AG04449 (cell line): ENCODE data around the gene CPOX.

Source experiments
- CTCF ChIA-PET: fragments of 350-600 bp; formaldehyde crosslinking; extraction: SDS; loops from one replicate; lab custom pipeline; 2021; ENCODE audit warnings: antibody characterized with exemption; lab: Yijun Ruan, JAX
- POLR2A ChIA-PET: fragments of 400-600, 350-600 bp; formaldehyde crosslinking; extraction: SDS; loops from one replicate; lab custom pipeline; 2020; ENCODE audit warnings: antibody characterized with exemption, inconsistent platforms; lab: Yijun Ruan, JAX
- DNase-seq: peaks from one replicate; pipeline ENCODE4 v3.0.0-alpha.2; 2010; ENCODE audit warnings: low read depth, low spot score
- H3K4me3 ChIP-seq: 2 replicates; pipeline ENCODE4 v1.5.1; 2011; ENCODE audit warnings: low read depth, mild to moderate bottlenecking, control low read depth, low read length
- CTCF ChIP-seq: IDR thresholded peaks from one replicate; pipeline ENCODE4 v1.5.1; 2011; ENCODE audit warnings: mild to moderate bottlenecking, moderate library complexity, low read length, control low read depth, inconsistent platforms; ENCODE audit not compliant: insufficient read depth; ENCODE audit errors: missing control alignments

CPOX gene

DNA sequence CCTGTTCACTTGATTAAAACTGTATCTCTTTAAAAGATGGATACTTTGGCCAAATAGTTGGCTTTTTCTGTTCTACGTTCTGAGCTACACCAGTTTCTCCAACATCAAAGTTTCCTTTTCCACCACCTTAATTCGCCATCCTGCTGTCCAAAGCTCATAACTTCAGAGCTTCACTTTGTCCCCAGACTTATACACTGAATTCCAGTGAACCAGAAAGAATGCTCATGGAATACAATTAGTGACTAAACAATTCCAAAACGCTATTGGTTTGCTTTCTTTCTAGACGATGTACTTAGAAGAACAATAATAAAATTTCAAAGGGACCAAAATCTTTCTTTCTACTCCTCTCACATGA lies 38.4 kb downstream of the CPOX start:
- H3K4me3 ChIP-seq = no peak overlapping the region
- ChIA-PET CTCF (no interaction called here), POLR2A (no interaction called here)
- no peak for TF ChIP-seq CTCF
- no peak for DNase-seq

GRCh38 chr3:98554580-98554979 lies 38.8 kb downstream of the CPOX start:
- no peak for DNase-seq
- no peak for TF ChIP-seq CTCF
- POLR2A ChIA-PET = no interaction called here
- CTCF ChIA-PET = no interaction called here
- no peak overlapping the region for H3K4me3 ChIP-seq

GRCh38 chr3:98553753-98554152 lies 39.7 kb downstream of the CPOX start:
- H3K4me3 ChIP-seq = no peak overlapping the region
- no peak for TF ChIP-seq CTCF
- CTCF ChIA-PET = no interaction called here
- POLR2A ChIA-PET = no interaction called here
- DNase-seq = no peak

GRCh38 chr3:98553021-98553563 lies 40.3 kb downstream of the CPOX start:
- H3K4me3 ChIP-seq = no peak overlapping the region
- no peak for DNase-seq
- POLR2A ChIA-PET = no interaction called here
- no peak for TF ChIP-seq CTCF
- CTCF ChIA-PET = no interaction called here

GRCh38 chr3:98552232-98553020 lies 41.0 kb downstream of the CPOX start:
- ChIA-PET POLR2A (no interaction called here), CTCF (no interaction called here)
- no peak overlapping the region for H3K4me3 ChIP-seq
- DNase-seq = no peak
- no peak for TF ChIP-seq CTCF

DNA sequence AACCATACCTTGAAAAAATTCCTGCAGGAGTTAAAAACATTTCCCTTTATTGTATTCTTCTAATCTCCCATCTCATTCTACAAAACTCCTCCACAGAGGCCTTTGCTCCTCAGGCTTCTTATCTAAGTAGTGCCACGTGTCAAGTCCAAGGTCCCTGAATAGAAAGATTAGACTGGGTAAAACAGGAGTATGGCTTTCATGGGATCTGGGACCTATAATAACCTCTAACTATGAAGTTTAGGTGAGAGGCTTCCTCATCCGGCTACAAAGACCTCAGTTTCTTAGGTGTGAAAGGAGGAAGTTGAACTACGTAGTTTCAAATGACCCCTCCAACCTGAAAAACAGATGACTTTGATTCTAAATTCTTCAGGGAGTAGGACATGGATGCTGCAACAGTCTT lies 41.7 kb downstream of the CPOX start:
- ChIA-PET CTCF (interaction anchor here (1.5 kb wide), 1 partner anchor 29 kb away, joined by 3 read pairs; no protein-coding TSS in a partner anchor), POLR2A (no interaction called here)
- DNase-seq = no peak
- TF ChIP-seq CTCF = no peak
- no peak overlapping the region for H3K4me3 ChIP-seq
